Ramos (cell line): ENCODE results near the gene LHX5.

Experiments used
- in situ Hi-C: fragments of 300-500 bp; cut with MboI; formaldehyde crosslinking; loops from one replicate; pipeline ENCODE4 v1.14.3; 2022; ENCODE audit warnings: low sequenced_read_pairs; ENCODE audit not compliant: unreplicated experiment

Gene LHX5

DNA sequence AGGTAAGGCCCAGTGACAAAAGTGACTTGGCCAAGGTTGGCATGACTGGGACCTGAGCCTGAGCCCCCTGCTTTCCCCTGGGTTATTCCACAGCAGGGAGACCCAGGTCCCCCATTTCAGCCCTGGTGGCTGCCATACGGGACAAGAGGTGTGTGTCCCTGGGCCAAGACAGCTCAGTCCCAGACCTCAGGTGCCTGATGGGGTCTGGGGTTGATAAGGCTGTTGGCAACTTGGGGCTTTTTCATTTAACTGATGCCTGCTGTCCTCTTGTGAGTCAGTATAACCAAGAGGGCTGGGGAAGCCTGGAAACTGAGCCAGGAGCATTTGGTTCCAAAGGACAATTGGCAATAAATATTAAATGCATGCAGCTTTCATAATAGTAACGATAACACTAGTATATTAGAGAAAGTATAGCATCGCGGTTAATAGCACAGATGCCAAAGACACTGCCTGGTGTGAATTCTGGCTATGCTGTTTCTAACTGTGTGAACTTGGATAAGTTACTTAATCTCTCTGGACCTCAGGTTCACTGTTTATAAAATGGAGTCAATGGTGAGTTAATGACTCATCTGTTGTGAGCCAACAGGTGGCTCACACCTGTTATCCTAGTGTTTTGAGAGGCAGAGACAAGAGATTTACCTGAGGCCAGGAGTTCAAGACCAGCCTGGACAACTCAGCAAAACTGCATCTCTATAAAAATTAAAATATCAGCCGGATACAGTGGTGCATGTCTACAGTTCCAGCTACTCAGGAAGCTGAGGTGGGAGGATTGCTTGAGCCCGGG, 48.6 kb downstream of the LHX5 start:
- in situ Hi-C loops = loop anchor here (10.0 kb wide), 1 partner anchor 108 kb away; no protein-coding TSS in a partner anchor

GRCh38 chr12:113422030-113422885, 49.4 kb downstream of the LHX5 start, which contains the start of gene SDSL:
Gene SDSL (plus strand): TSS chr12:113422380. CDS start chr12:113427983, 5,603 bp downstream.
- in situ Hi-C loops = loop anchor here (10.0 kb wide), 1 partner anchor 107 kb away; no protein-coding TSS in a partner anchor

DNA sequence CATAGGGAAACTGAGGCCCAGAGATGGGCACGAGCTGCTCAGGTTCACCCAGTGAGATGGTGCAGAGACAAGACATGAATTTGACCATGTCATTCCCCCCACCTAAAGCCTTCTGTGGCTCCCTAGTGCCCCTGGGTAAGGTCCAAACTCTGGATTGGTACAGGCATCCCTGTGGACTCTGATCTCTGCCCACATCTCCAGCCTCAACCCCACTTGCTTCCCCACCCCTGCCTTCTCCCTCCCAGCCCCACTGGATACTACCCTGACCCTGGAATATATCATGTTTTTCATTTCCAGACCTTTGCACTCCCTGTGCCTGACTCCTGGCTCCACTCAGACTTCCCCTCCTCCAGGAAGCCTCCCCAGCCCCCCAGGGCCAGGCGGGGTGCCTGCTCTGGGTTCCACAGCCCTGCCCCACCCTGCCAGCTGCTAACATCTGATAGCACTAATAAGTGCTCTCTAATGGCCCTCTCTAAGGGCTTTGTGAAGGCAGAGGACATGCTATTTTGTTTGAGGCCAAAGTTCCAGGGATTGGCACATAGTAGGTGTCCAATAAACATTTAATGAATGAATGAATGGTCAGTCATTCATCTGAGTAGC, 50.6 kb downstream of the LHX5 start:
- in situ Hi-C loops = loop anchor here (10.0 kb wide), 1 partner anchor 106 kb away; no protein-coding TSS in a partner anchor

DNA sequence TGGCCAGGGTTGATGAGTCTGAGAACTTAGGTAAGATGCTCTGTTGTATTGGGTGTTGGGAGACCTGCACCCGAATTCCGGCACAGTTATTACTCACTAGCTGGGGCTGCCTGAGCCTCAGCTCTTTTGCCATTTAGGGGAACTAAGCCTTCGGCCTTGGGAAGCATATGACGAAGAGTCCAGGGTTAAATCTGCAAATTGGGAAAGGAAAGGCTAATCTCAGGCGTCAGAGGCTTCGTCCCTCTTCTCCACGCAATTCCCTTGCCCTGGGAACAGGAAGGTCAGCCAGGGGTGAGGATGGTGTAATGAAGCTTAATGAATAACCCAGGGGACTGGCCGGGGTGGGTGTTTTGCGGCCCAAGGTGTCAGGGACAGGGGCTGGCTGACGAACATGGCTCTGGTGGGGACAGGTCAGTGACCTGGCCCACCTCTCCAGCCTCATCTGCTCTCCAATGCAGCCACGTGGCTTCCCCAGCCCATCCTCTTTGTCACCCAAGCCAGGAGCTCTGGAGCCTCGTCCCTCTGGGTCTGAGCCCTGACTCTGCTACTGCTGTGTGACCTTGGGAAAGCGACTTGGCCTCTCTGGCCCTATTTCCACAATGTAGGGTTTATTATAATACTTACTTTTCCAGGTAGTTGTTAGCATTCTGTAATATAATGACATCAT, 53.3 kb downstream of the LHX5 start:
- in situ Hi-C loops = no loop called here

GRCh38 chr12:113416091-113416754, 55.4 kb downstream of the LHX5 start:
- in situ Hi-C loops = no loop called here

GRCh38 chr12:113414519-113415038, 57.1 kb downstream of the LHX5 start:
- in situ Hi-C loops = no loop called here

- in situ Hi-C loops = no loop called here
These were observed 58.2 kb downstream of the LHX5 start for GRCh38 chr12:113413488-113413939.
